PC-3 (cell line): Measurements from ENCODE around the gene FUT2. TPM values are rescaled to one million over a fixed set of nuclear protein-coding genes. Genes with fewer than 3 reads are reported as not detected.

Source experiments
- ATAC-seq: fragments of 200-7000 bp; cut with Tn5 transposase; 2 replicates; pipeline ENCODE4 v1.9.1; 2020; ENCODE audit warnings: mild to moderate bottlenecking, moderate library complexity
- BruUV-seq: library from RNA; stranded (reverse); fragments of 400-500 nt; replicated peaks from 2 replicates; lab custom pipeline; 2021; lab: Mats Ljungman, UMichigan
- CTCF ChIA-PET: fragments of 300-600 bp; sonication (Branson Sonifier 250); formaldehyde crosslinking; loops from one replicate; lab custom pipeline; 2022; ENCODE audit warnings: antibody characterized with exemption; lab: Charles Lee
- POLR2A ChIA-PET: fragments of 300-600 bp; sonication (Branson Sonifier 250); formaldehyde crosslinking; loops from one replicate; lab custom pipeline; 2022; ENCODE audit warnings: antibody characterized with exemption; ENCODE audit not compliant: unreplicated experiment; lab: Charles Lee
- DNase-seq: peaks from one replicate; pipeline ENCODE4 v3.0.0-alpha.2; 2015
- H2AFZ ChIP-seq: fragments of 300-600 bp; sonication (generic); 2 replicates; pipeline ENCODE4 v1.6.0; 2016; ENCODE audit warnings: antibody characterized with exemption, low read length
- H3F3A ChIP-seq: fragments of 300-600 bp; sonication (generic); one replicate; pipeline ENCODE4 v1.6.0; 2017; ENCODE audit warnings: antibody characterized with exemption, low read length, control low read depth, mild to moderate bottlenecking; ENCODE audit not compliant: unreplicated experiment
- H3K27ac ChIP-seq: fragments of 300-600 bp; sonication (generic); 2 replicates; pipeline ENCODE4 v1.5.1; 2016; ENCODE audit warnings: mild to moderate bottlenecking, low read length
- H3K27me3 ChIP-seq: fragments of 300-600 bp; sonication (generic); 2 replicates; pipeline ENCODE4 v1.6.1; 2016; ENCODE audit warnings: low read length, mixed read lengths
- H3K36me3 ChIP-seq: fragments of 300-600 bp; sonication (generic); 2 replicates; pipeline ENCODE4 v1.6.1; 2016; ENCODE audit warnings: low read depth, mixed run types, low read length, mixed read lengths
- H3K4me1 ChIP-seq: fragments of 300-600 bp; sonication (generic); 2 replicates; pipeline ENCODE4 v1.5.1; 2016; ENCODE audit warnings: low read length; ENCODE audit not compliant: insufficient read depth
- H3K4me2 ChIP-seq: fragments of 300-600 bp; sonication (generic); 2 replicates; pipeline ENCODE4 v1.6.0; 2016; ENCODE audit warnings: low read length
- H3K4me3 ChIP-seq: fragments of 300-600 bp; sonication (generic); 2 replicates; pipeline ENCODE4 v1.5.1; 2016; ENCODE audit warnings: mild to moderate bottlenecking, low read length, mixed read lengths
- H3K79me2 ChIP-seq: fragments of 300-600 bp; sonication (generic); 2 replicates; pipeline ENCODE4 v1.6.1; 2017; ENCODE audit warnings: low read length, mixed read lengths
- H3K9ac ChIP-seq: fragments of 300-600 bp; sonication (generic); 2 replicates; pipeline ENCODE4 v1.6.0; 2016; ENCODE audit warnings: mild to moderate bottlenecking, low read length
- H3K9me2 ChIP-seq: fragments of 300-600 bp; sonication (generic); replicated peaks from 2 replicates; pipeline ENCODE4 v1.6.1; 2016; ENCODE audit warnings: mixed run types, low read length, mixed read lengths
- H3K9me3 ChIP-seq: fragments of 300-600 bp; sonication (generic); 2 replicates; pipeline ENCODE4 v1.6.1; 2016; ENCODE audit warnings: low read length, mixed read lengths
- H4K20me1 ChIP-seq: fragments of 300-600 bp; sonication (generic); 2 replicates; pipeline ENCODE4 v1.6.1; 2016; ENCODE audit warnings: low read length, mixed read lengths
- EZH2 ChIP-seq: fragments of 300-600 bp; sonication (generic); IDR thresholded peaks from one replicate; pipeline ENCODE4 v1.6.1; 2017; ENCODE audit warnings: antibody characterized with exemption, mild to moderate bottlenecking, low read length; ENCODE audit not compliant: unreplicated experiment
- EZH2phosphoT487 ChIP-seq: fragments of 300-600 bp; sonication (generic); IDR thresholded peaks from 2 replicates; pipeline ENCODE4 v1.6.1; 2018; ENCODE audit warnings: mild to moderate bottlenecking, antibody characterized with exemption, low read length, borderline replicate concordance
- intact Hi-C: fragments of 100-400 bp; cut with micrococcal nuclease; formaldehyde crosslinking; loops from 2 replicates; pipeline ENCODE4 v1.9.0; 2023
- total RNA-seq: library from RNA; depleted of rRNA; stranded (reverse); fragments of >200 nt; gene quantifications from 2 replicates; pipeline ENCODE4 v1.2.3, GENCODE V29; 2014
- TF ChIP-seq, protein P1 (sequence below): fragments of 300-600 bp; sonication (generic); conservative IDR thresholded peaks from 2 replicates; pipeline ENCODE4 v1.5.1; 2017; ENCODE audit warnings: antibody characterized with exemption, low read depth, mild to moderate bottlenecking, low read length

FUT2 gene
- total RNA-seq, 1 experiment from 2014 or later = 0.69 TPM

DNA sequence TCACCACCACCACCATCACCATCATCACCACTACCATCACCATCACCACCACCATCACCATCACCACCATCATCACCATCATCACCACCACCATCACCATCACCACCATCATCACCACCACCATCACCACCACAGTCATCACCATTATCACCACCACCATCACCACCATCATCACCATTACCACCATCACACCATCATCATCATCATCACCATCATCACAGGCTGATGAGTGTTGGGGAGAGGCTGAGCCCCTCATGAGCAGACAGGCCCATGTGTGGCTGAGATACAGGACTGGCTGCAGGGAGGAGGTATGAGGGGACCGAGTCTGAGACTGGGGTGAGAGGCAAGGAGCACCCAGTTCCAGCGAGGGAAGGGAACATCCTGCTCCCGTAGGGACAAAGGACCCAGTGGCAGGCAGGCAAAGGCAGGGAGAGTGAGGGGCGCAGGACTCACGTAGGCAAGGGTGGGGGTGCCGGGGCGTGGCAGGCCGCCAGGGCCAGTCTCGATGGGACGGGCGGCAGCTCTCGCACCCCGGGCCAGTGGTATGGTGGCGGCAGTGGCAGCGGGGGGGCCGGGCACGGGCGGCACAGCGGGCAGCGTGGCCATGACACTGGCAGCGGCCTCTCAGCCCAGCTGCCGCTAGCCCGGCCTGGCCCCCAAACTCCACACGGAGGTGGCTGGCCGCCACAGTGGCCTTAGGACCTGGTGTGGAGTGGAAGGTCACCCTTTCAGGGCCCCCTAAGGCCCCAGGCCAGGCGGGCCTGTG lies 25.7 kb upstream of the FUT2 start:
- Histone ChIP-seq H3K36me3 (no peaks in the 10 kb centered on the region), H3K4me2 (no peak overlapping the region), H3K79me2 (no peaks in the 10 kb centered on the region), H3K9me2 (no peaks in the 10 kb centered on the region), H3K4me3 (no peak overlapping the region), H4K20me1 (no peaks in the 10 kb centered on the region), H3K9me3 (no peaks in the 10 kb centered on the region), H3K4me1 (no peaks in the 10 kb centered on the region), H3K27me3 (no peaks in the 10 kb centered on the region), H3F3A (no peaks in the 10 kb centered on the region), H3K27ac (no peak overlapping the region), H3K9ac (no peak overlapping the region), H2AFZ (no peak overlapping the region)
- ChIA-PET POLR2A (no interaction called here), CTCF (no interaction called here)
- TF ChIP-seq EZH2phosphoT487 (no peak), EZH2 (no peak)
- TF ChIP-seq, protein P1, sequence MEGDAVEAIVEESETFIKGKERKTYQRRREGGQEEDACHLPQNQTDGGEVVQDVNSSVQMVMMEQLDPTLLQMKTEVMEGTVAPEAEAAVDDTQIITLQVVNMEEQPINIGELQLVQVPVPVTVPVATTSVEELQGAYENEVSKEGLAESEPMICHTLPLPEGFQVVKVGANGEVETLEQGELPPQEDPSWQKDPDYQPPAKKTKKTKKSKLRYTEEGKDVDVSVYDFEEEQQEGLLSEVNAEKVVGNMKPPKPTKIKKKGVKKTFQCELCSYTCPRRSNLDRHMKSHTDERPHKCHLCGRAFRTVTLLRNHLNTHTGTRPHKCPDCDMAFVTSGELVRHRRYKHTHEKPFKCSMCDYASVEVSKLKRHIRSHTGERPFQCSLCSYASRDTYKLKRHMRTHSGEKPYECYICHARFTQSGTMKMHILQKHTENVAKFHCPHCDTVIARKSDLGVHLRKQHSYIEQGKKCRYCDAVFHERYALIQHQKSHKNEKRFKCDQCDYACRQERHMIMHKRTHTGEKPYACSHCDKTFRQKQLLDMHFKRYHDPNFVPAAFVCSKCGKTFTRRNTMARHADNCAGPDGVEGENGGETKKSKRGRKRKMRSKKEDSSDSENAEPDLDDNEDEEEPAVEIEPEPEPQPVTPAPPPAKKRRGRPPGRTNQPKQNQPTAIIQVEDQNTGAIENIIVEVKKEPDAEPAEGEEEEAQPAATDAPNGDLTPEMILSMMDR = no peak
- no peak for ATAC-seq
- no peak for DNase-seq
- no TSS peak for BruUV-seq
- intact Hi-C loops = no loop called here

DNA sequence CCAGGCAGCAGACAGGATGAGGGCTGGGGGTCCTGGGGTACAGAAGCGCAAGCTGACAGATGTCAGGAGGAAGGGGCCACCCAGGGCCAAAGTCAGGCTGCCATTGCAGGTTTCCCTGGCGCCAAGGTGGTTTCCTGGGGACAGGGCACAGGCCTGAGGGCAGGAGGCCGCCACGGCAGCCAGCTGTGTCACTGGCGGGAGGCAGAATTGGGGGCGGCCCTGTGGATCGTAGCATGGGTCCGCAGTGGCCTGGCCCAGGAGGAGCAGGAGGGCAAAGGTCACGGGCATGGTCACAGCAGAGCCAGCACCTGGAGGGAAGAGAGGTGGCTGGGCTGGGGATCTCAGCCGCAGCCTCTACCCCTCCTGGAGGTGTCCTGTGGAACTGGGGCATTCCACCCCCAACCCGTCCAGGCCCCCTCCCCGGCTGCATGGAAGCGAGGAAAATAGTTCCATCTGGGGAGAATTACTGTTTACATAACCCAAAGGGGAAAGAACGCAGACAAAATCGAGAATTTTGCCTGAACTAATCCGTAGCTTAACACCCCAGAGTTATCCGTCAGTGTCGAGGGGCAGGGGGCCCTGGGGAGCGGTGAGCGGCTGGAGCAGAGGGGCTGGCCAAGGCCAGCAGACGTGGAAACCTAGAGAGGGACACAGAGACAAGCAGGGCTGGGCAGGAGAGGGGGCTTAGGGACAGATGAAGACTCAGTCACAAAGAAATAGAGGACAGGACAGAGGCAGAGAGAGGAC lies 24.9 kb upstream of the FUT2 start:
- Histone ChIP-seq H3K9ac (no peak overlapping the region), H3K27ac (no peak overlapping the region), H3K79me2 (no peaks in the 10 kb centered on the region), H2AFZ (no peak overlapping the region), H3F3A (no peaks in the 10 kb centered on the region), H3K36me3 (no peaks in the 10 kb centered on the region), H3K4me3 (no peak overlapping the region), H3K9me3 (no peaks in the 10 kb centered on the region), H3K9me2 (no peaks in the 10 kb centered on the region), H3K27me3 (no peaks in the 10 kb centered on the region), H3K4me2 (no peak overlapping the region), H3K4me1 (no peaks in the 10 kb centered on the region), H4K20me1 (no peaks in the 10 kb centered on the region)
- no peak for TF ChIP-seq EZH2phosphoT487
- BruUV-seq = no TSS peak
- POLR2A ChIA-PET = no interaction called here
- DNase-seq (no peak), ATAC-seq (no peak)
- intact Hi-C loops = no loop called here
- CTCF ChIA-PET = no interaction called here

DNA sequence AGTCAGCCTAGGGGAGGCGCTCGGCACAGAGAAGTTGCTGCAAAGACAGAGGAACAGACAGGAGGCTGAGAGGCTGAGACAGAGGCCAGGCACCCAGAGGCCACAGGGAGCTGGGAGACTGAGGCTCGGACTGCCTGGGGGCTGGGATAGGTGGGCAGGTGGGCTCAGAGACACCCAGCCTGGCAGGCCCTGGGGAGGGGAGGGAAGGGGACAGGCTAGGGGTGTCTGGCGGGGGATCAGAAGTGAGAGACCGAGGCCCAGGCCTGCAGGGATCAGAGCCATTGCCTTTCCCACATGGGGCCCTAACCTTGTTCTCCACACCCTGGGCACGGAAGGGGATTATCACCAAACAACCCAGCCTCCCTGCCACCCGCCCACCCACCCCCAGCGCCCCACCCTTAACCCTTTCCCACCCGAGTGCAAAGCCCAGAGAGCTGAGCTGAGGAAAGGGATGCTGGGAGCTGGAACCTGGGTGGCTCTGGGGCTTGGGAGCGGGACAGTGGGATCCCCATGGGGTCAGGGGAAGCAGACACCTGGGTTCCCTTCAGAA lies 24.2 kb upstream of the FUT2 start:
- H3K4me2 ChIP-seq = no peak overlapping the region
- no peak for DNase-seq
- intact Hi-C loops = no loop called here
- H3K9me3 ChIP-seq = no peaks in the 10 kb centered on the region
- no peak overlapping the region for H2AFZ ChIP-seq
- BruUV-seq = no TSS peak
- no peaks in the 10 kb centered on the region for H3K27me3 ChIP-seq
- H3F3A ChIP-seq = no peaks in the 10 kb centered on the region
- TF ChIP-seq EZH2 (no peak), EZH2phosphoT487 (no peak)
- TF ChIP-seq, protein P1 = no peak
- H3K4me1 ChIP-seq = no peaks in the 10 kb centered on the region
- no peaks in the 10 kb centered on the region for H3K79me2 ChIP-seq
- H3K9me2 ChIP-seq = no peaks in the 10 kb centered on the region
- ATAC-seq = no peak
- CTCF ChIA-PET = no interaction called here
- POLR2A ChIA-PET = no interaction called here
- no peak overlapping the region for H3K27ac ChIP-seq
- no peaks in the 10 kb centered on the region for H4K20me1 ChIP-seq
- H3K36me3 ChIP-seq = no peaks in the 10 kb centered on the region
- no peak overlapping the region for H3K4me3 ChIP-seq
- no peak overlapping the region for H3K9ac ChIP-seq
